ENCODE data around the gene OR6Y1. TPM values are rescaled to one million over a fixed set of nuclear protein-coding genes. Genes with fewer than 3 reads are reported as not detected.

OR6Y1 gene
- total RNA-seq, 1 donor from 2014 or later = not detected

DNA sequence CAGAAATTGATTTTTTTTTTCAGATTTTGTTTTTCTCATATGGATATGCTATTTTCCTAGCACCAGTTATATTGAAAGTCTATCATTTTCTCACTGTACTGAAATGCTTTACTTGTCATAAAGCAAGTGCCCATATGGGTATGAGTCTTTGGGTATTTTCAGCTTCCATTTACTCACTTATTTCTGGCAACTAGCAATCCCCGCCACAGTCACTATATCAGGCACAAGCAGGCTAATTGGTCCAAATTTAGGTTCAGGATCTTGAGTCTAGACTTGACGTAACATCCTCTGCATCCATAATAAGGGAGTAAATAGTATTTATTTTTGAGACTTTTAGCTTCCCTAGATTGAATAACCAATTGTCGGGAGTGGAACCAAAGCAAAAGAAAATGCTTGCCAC is 23.4 kb upstream of the OR6Y1 start:
- Histone ChIP-seq H3K9me3 (no peaks in the 10 kb centered on the region), H3K4me1 (no peaks in the 10 kb centered on the region), H3K27ac (no peak overlapping the region), H3K36me3 (no peaks in the 10 kb centered on the region), H3K4me3 (no peak overlapping the region), H3K27me3 (no peaks in the 10 kb centered on the region)
- TF ChIP-seq CTCF (IDR thresholded peaks at IDR 0.05) = no peak
- DNase-seq (no peak), ATAC-seq (no peak)
- intact Hi-C loops (cut with DNase I) = no loop called here

DNA sequence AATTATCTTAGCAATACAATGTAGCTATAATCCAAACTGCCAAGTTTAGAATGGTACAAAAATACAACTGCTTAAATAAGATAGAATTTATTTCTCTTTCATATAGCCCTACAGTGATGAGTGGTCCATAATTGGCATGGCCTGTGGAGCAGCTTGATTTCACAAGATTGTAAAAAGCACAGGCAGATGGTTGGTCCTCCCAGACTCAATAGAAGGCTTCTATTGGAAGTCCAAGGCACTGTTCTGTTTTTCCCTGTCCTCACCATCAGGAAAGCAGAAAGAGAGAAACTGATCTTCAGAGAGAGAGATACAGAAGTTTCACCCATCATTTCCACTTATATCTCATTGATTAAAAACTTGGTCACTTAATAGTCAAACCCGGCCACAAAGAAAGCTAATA is 18.0 kb upstream of the OR6Y1 start:
- Histone ChIP-seq H3K4me3 (no peak overlapping the region), H3K36me3 (no peaks in the 10 kb centered on the region), H3K9me3 (no peaks in the 10 kb centered on the region), H3K27ac (no peak overlapping the region), H3K27me3 (no peaks in the 10 kb centered on the region), H3K4me1 (no peaks in the 10 kb centered on the region)
- ATAC-seq (no peak), DNase-seq (no peak)
- intact Hi-C loops (cut with DNase I) = no loop called here
- no peak for TF ChIP-seq CTCF (IDR thresholded peaks at IDR 0.05)

GRCh38 chr1:158570480-158570879 is 16.3 kb upstream of the OR6Y1 start, which contains the start of gene OR6P1:
Gene OR6P1 (minus strand): TSS chr1:158570580. CDS start chr1:158563604, 6,976 bp downstream.
- no peak within 1 kb of the TSS for H3K4me3 ChIP-seq
- no peak for DNase-seq
- H3K36me3 ChIP-seq = no peaks in the 10 kb centered on the region
- ATAC-seq = no peak
- H3K4me1 ChIP-seq = no peaks in the 10 kb centered on the region
- no peaks in the 10 kb centered on the region for H3K9me3 ChIP-seq
- intact Hi-C loops (cut with DNase I) = no loop called here
- TF ChIP-seq CTCF (IDR thresholded peaks at IDR 0.05) = no peak
- H3K27ac ChIP-seq = no peak within 1 kb of the TSS
- H3K27me3 ChIP-seq = no peaks in the 10 kb centered on the region

- TF ChIP-seq CTCF (IDR thresholded peaks at IDR 0.05) = no peak
- Histone ChIP-seq H3K36me3 (no peaks in the 10 kb centered on the region), H3K27me3 (no peaks in the 10 kb centered on the region), H3K4me3 (no peak overlapping the region), H3K9me3 (no peaks in the 10 kb centered on the region), H3K4me1 (no peaks in the 10 kb centered on the region), H3K27ac (no peak overlapping the region)
- ATAC-seq (no peak), DNase-seq (no peak)
- intact Hi-C loops (cut with DNase I) = no loop called here
Observed at GRCh38 chr1:158564608-158565007, 10.4 kb upstream of the OR6Y1 start.

- no peak for ATAC-seq
- Histone ChIP-seq H3K36me3 (no peaks in the 10 kb centered on the region), H3K4me1 (no peaks in the 10 kb centered on the region), H3K4me3 (no peak overlapping the region), H3K27ac (no peak overlapping the region), H3K27me3 (no peaks in the 10 kb centered on the region), H3K9me3 (no peaks in the 10 kb centered on the region)
- no peak for DNase-seq
- intact Hi-C loops (cut with DNase I) = no loop called here
- TF ChIP-seq CTCF (IDR thresholded peaks at IDR 0.05) = no peak
Observed at GRCh38 chr1:158563853-158564252, 9.6 kb upstream of the OR6Y1 start.

- H3K9me3 ChIP-seq = no peaks in the 10 kb centered on the region
- H3K4me1 ChIP-seq = no peaks in the 10 kb centered on the region
- ATAC-seq = no peak
- intact Hi-C loops (cut with DNase I) = no loop called here
- no peak overlapping the region for H3K27ac ChIP-seq
- no peak overlapping the region for H3K4me3 ChIP-seq
- no peaks in the 10 kb centered on the region for H3K36me3 ChIP-seq
- no peak for DNase-seq
- no peak for TF ChIP-seq CTCF (IDR thresholded peaks at IDR 0.05)
- H3K27me3 ChIP-seq = no peaks in the 10 kb centered on the region
Observed at GRCh38 chr1:158559696-158560095, 5.5 kb upstream of the OR6Y1 start.
